Measurements from ENCODE around the gene HNRNPK. TPM values are rescaled to one million over a fixed set of nuclear protein-coding genes. Genes with fewer than 3 reads are reported as not detected.

HNRNPK gene
- total and polyA plus RNA-seq, 2 of the 13 experiments (the other 11 are each of a cell fraction or from before 2014, with no cell fraction given), result 321 to 712 TPM

- CTCF ChIA-PET (ENCODE audit: low intra/inter-chr PET ratio, low total read pairs), result no interaction called here
These were observed 46.2 kb downstream of the HNRNPK start for GRCh38 chr9:83933790-83934189.

More at GRCh38 chr9:83933790-83934189, 46.2 kb downstream of the HNRNPK start:
- POLR2A ChIA-PET, result interaction anchor here (1.0 to 1.4 kb wide), 4 partner anchors 9 to 47 kb away, joined by 3 to 4 read pairs (median 3); partner anchors contain the start of genes KIF27 and RMI1
- Histone ChIP-seq H2AFZ (ENCODE audit: low read length) (no peak overlapping the region), H3K27me3 (ENCODE audit: control insufficient read depth in 1 of 2, insufficient read depth in 2 of 2, low read length in 2 of 2) (no peaks in the 10 kb centered on the region), H4K20me1 (ENCODE audit: insufficient read depth, low read length) (no peaks in the 10 kb centered on the region), H3K36me3 (replicated peaks in 1 of 2; ENCODE audit: control insufficient read depth in 1 of 2, insufficient read depth in 2 of 2, low read length in 2 of 2) (peaks cover 2 to 9% of the 10 kb centered on the region in 2 experiments; a peak in 4 of 5 replicates), H3K4me3 (replicated peaks in 1 of 3; ENCODE audit: insufficient read depth in 1 of 3, low read depth in 2 of 3, low read length in 3 of 3) (no peak overlapping the region), H3K4me1 (ENCODE audit: insufficient read depth, low read length) (peaks cover 18% of the 10 kb centered on the region), H3K4me2 (ENCODE audit: low read depth, low read length) (no peak overlapping the region), H3K79me2 (ENCODE audit: insufficient read depth, low read length) (no peaks in the 10 kb centered on the region), H3K27ac (ENCODE audit: extremely low read length, insufficient read depth, low read length) (no peak overlapping the region), H3K9ac (ENCODE audit: insufficient read depth, low read depth, low read length) (no peak overlapping the region), H3K9me3 (ENCODE audit: low read length) (no peaks in the 10 kb centered on the region)
- BruUV-seq (replicated peaks), result no TSS peak
- no peak for FAIRE-seq
- 47% methylated on average over 3 of the region's 3 CpGs for WGBS (ENCODE audit: low lambda C conversion rate)
- intact Hi-C loops (cut with micrococcal nuclease; ENCODE audit: unreplicated experiment) (no loop called here), in situ Hi-C loops (cut with HindIII; ENCODE audit: extremely low pct_ligation_motif_present, low pct_unique_long_range_greater_than_20kb) (no loop called here)
- no peak for TF ChIP-seq ZNF460 (CRISPR knock-in tag; IDR thresholded peaks at IDR 0.05; ENCODE audit: borderline replicate concordance)
- no peak for TF ChIP-seq ZNF639 (CRISPR knock-in tag; conservative IDR thresholded peaks at IDR 0.05)
- TF ChIP-seq ATF3 (CRISPR knock-in tag; IDR thresholded peaks at IDR 0.05), result 0 out of 2 replicates have a peak, but pooled peaks have one; percentile 26
- TF ChIP-seq EP300 (IDR thresholded peaks at IDR 0.05; ENCODE audit: low read depth in 2 of 2, low read length in 2 of 2), result 0 out of 4 replicates have a peak, but pooled peaks of 1 of the 2 experiments have one; percentile 9
- no peak for TF ChIP-seq EP300 (CRISPR knock-in tag; IDR thresholded peaks at IDR 0.05; ENCODE audit: borderline replicate concordance)
- TF ChIP-seq ZNF326 (CRISPR knock-in tag; IDR thresholded peaks at IDR 0.05; ENCODE audit: borderline replicate concordance), result no peak
- TF ChIP-seq FOSL2 (CRISPR knock-in tag; IDR thresholded peaks at IDR 0.05), result 0 out of 2 replicates have a peak, but pooled peaks have one; percentile 21
- peak; percentile 87 for TF ChIP-seq CEBPG (CRISPR knock-in tag; IDR thresholded peaks at IDR 0.05)
- peak in 1 of 2 experiments; percentile 84; a peak in 2 of 4 replicates for TF ChIP-seq ATF4 (CRISPR knock-in tag; IDR thresholded peaks at IDR 0.05)
- 0 out of 2 replicates have a peak, but pooled peaks have one; percentile 12 for TF ChIP-seq GABPB1 (CRISPR knock-in tag; IDR thresholded peaks at IDR 0.05)
- peak; percentile 49 for TF ChIP-seq GATAD2A (CRISPR knock-in tag; IDR thresholded peaks at IDR 0.05)
- peak; percentile 91 for TF ChIP-seq CEBPB (IDR thresholded peaks at IDR 0.05; ENCODE audit: borderline replicate concordance, low read depth, low read length)
- no peak for DNase-seq (ENCODE audit: low spot score)
- no peak for ATAC-seq

Data from HepG2 (cell line).